CD4-positive, alpha-beta T cell treated with Interleukin-17A for 4 hours (primary cell): ENCODE measurements around the gene ZBTB47.

Source experiments
- DNase-seq: peaks from one replicate; pipeline ENCODE4 v3.0.0-alpha.2; 2020; ENCODE audit warnings: mixed read lengths

The ZBTB47 gene

DNA sequence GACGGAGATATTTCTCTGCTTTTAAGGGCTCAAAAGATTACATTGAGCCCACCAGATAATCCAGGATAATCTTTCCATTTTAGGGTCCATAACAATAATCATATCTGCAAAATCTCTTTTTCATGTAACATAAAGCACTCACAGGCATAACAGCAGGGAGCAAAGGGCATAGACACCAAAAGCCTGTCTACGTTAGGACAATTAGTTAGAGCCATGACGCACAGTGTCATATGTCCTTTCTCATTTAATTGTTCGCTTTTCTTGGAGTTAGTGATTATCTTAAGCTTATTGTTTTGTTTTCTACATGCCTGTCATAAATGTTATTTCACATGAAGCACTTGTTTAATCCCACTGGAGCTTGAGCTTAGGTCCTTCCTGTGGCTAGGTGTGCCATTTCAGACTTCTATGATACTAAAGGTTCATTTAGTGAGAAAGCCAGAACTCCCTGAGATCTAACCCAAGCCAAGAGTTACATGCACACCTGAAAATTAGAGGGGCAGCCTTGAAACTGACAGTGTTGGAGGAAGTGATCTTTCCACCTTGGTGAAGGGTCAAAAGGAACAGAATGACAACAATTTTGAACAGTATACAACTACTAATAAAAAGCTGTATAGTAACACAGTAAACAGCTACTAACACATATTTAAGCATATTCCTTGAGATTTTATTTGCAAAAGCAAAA is 60.8 kb downstream of the ZBTB47 start:
- DNase-seq = no peak
